GM18507 (cell line): Measurements from ENCODE around the gene SNAP25.

Experiments
- DNase-seq: peaks from one replicate; pipeline ENCODE4 v3.0.0; 2011; ENCODE audit warnings: low read depth; ENCODE audit not compliant: insufficient read length; ENCODE audit errors: extremely low spot score
- FAIRE-seq: peaks from 2 replicates; lab custom pipeline; 2011; peaks lifted over from hg19 to GRCh38; lab: Jason Lieb, UNC

The SNAP25 gene

DNA sequence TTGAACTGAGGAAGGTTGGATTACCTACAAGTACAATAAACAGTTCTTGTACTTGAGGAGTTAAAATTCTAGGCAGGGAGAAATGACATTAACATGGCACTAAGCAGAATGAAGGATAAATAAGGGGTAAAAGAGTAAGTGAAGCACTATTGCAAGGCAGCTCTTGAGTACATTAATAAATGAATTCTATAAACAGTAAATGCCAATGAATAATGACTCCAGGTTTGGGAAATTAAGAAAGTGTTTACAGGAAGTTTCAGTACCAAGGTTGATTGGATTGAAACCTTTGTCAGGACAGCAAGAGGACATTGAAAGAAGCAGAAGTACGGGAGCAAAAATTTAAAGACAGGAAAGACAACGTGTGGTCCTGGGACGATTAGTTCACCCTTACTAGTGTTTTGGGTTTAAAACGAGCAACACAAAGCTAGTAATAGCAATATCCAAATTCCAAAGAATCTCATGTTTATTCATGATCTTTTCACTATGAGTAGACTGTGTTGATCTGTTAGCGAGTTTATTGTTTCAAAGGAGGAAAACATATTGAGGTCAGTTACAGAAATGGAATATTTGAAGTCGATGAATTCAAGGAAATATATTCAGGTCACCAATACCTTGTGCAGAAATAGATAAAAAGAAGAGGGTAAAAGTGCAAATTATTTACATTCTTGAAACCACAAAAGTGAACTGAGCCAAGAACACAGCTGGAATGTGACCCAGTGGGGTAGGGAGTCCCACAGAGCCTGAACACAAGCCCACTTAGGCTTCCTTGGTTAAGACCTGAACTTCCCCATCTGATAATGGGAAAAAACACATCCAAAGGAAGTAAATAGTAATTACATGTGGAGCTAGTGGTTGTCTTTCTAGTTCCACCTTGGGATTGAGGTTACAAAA, 134.5 kb downstream of the SNAP25 start:
- FAIRE-seq (no peak), DNase-seq (no peak)

DNA sequence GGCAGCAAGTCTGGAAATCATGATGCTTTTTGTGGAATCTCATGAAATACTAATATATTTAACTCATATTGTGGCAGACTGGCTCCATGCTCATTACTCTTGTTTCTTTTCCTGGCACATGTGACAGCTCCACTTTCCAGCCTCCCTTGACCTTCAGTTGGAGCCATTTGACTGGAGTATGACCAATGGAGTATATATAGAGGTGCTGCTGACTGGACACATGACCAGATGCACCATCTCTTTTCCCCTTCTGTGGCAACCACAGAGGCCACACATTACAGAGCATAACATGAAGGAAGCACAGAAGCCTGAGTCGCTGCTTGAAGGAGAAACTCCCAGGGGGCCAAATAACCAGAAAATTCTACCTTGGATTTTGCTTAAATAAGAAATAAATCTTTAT, 138.0 kb downstream of the SNAP25 start:
- FAIRE-seq = no peak

More for the DNA sequence above, 138.0 kb downstream of the SNAP25 start:
- no peak for DNase-seq
